Measurements from ENCODE around the gene NEAT1. TPM values are rescaled to one million over a fixed set of nuclear protein-coding genes. Genes with fewer than 3 reads are reported as not detected.

The NEAT1 gene
- total RNA-seq, 1 donor from 2014 or later, result 172 TPM

DNA sequence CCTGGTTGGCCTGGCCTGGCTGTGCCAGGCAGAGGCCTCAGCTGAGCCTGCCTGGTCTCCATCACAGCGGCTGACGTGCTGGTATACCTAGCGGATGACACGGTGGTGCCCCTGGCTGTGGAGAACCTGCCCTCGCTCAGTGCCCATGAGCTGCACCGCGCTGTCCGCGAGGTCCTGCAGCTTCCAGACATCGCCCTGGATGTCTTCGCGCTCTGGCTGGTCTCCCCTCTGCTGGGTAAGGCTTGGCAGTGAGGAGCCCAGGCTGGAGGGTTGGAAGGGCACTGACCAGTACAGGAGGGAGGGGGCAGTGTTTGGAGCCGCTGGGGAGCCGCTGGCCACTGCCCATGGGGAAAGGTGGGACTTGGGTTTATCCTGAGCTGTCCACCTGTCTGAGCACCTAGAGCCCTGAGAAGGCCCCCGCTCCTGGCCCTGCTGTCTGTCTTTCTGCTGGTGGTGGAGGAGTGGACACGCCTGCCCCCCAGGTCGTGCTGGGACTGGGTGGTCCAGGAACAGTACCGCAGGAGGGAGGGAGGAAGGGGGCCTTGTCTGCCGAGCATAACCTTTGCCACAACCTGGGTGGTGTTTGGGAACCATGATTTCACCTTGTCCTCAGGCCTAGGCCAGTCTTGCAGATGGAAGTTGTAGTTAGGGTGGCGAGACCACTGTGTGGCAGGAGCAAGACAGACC is 33.2 kb upstream of the NEAT1 start:
- DNase-seq (ENCODE audit: low read depth), result no peak

DNA sequence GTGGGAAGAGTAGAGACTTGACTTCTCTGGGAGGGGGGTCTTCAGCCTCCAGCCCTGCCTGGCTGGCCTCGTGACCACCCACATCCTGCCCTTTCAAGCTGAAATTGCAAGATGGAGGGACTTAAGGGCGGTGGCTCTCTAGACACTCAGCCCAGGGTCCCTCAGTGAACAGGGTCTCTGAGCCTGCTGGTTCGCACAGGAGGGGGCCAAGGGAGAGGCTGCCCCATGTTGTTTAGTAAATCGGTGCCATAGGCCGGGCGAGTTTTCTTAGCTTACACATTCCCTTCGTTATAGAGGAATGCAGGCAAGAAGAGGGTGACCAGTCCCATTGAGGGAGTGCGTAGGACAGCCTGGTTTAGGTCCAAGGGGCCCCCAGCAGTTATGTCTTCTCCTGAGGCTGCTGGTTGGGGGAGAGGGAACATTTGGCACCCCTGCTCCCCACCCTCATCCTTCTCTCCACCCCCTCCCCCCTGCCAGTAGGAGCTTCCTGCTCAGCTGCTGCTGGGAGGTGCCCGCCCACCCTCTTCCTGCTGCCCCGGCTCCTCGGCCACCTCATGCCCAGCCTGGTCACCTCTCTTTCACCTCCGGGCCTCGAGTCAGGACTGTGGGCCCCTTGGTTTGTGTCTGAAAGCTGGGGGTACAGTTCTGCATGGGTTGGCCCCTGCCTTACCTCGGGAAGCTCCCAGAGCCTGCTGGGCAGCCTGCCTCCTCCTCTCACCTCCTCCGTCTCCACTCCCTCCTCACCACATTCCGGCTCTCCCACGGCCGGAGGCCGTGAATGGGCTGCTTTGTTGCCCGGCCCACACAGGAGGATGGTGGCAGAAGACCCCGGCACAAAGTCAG is 32.3 kb upstream of the NEAT1 start:
- DNase-seq (ENCODE audit: low read depth), result no peak

DNA sequence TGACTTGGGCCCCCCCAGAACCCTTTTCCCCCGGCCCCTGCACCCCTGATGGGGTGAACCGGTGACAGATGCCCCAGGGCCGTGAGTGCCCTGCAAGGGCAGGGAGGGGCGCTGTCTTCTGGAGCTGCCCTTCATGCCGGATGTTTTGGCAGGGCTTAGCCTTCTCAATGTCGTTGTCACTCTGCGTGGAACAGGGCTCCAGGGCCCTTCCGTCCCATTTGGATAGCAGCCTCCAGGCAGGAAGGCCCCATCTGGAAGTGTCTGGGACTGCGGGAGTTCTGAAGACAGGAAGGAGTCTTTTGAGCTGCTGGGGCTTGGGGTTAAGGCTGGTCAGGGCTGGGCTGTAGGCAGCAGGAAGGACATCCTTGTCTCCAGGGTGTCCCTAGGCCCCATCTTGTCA is 31.6 kb upstream of the NEAT1 start:
- peak; percentile 46 for DNase-seq (ENCODE audit: low read depth)

DNA sequence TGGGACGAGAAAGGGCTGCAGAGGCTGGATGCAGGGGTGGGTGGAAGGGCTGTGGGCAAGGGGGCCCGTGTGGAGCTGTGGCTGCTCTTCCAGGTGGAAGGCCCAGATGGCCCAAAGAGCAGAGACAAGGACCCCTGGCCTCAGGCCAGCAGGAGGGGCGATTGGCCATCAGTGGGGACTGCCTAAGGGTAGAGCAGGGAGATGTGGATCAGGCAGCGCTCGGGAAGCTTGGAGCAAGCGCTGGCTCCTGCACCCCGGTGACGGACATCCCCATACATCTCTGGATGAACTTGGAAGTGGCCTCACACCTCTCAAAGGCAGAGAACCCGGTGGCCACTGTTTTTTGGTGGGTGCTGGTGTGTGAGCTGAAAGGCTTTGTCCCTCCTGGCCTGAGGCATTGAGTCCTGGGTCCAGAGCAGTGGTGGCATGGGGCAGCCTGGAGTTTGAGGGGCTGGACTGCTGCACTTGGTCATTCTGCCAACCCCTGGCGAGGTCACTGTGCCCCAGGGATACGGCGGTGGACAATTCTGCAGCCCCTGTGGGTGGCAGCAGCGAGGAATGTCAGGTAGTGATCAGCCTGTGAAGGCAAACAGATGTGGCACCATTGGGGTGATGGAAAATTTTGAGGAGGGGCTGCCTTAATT is 30.3 kb upstream of the NEAT1 start:
- DNase-seq (ENCODE audit: low read depth), result no peak

DNA sequence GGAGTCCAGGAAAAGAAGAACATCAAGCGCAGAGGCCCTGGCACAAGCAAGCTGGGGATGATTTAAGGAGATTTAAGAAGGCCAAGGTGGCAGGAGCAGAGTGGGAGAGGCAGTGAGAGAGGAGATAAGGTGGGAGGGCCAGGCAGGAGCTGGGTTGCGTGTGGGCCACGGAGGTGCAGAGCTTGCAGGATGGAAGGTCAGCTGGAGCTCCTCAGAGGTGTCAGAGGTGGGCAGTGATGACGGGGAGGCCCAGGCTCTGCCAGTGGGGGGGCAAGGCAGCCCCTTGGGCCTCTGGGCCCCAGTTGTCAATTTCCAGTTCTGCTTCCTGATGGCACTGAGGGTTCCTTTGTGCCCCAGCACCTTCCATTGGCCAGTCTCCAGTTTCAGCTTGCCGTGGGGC is 29.7 kb upstream of the NEAT1 start:
- DNase-seq (ENCODE audit: low read depth), result no peak

DNA sequence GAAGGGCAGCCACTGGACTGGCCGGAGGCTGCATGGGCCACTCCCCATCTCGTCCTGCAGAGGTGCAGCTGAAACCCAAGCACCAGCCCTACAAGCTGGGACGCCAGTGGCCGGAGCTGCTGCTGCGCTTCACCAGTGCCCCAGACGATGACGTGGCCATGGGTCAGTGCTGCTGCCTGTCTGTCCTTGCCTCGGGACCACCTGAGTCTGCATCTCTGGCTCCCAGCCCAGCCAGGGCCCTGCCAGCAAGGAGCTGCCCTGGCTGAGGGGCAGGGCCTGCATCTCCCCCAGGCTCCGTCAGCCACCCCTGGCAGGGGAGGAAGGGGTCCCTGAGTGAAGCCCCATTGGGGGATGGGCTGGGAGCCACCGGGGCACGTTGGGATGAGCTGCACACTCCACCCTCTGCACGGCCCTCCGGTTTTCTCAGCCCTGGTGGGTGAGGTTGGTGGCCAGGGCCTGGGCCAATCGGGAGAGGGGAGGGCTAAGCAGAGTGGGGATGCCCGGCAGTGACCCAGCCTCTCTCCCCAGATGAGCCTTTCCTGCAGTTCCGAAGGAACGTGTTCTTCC is 29.0 kb upstream of the NEAT1 start:
- no peak for DNase-seq (ENCODE audit: low read depth)

DNA sequence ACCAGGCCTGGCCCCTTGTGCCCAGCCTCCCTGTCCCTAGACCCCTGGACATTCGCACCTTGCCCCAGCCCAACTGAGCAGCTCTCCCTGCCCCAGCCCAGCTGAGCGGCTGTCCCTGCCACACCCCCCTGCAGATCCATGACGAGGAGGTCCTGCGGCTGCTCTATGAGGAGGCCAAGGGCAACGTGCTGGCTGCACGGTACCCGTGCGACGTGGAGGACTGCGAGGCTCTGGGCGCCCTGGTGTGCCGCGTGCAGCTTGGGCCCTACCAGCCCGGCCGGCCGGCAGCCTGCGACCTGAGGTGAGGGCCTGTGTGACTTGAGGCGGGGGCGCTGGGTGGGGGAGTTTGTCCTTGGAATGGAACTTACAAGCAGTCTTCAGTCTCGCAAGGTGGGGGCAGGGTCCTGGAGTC is 28.5 kb upstream of the NEAT1 start:
- DNase-seq (ENCODE audit: low read depth), result no peak

DNA sequence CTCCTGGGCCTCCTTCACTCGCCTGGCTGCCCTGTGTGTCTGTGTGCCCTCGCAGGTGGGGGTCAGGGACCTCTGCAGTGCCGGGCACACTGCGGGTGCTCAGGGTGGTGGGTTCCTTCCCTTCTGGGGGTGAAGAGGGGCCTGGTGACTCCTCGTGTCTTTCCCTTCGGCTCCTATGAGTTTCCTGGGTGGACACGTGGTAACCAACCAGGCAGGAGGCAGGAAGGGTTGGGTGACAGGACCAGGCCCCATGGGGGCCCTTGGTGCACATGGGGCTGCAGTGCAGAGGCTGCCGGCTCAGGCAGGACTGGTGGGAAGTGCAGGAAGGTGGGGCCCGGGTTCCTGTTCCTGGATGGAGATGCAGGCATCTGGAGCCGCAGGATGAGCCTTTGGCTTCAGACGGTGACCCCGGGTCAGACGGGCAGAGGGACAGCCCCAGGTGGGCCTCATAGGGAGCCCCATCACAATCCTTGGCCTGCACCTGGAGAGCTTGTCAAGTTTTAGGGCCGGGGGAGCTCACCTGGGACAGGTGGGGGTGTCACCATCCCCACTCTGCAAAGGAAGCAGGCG is 26.6 kb upstream of the NEAT1 start:
- DNase-seq (ENCODE audit: low read depth), result no peak

DNA sequence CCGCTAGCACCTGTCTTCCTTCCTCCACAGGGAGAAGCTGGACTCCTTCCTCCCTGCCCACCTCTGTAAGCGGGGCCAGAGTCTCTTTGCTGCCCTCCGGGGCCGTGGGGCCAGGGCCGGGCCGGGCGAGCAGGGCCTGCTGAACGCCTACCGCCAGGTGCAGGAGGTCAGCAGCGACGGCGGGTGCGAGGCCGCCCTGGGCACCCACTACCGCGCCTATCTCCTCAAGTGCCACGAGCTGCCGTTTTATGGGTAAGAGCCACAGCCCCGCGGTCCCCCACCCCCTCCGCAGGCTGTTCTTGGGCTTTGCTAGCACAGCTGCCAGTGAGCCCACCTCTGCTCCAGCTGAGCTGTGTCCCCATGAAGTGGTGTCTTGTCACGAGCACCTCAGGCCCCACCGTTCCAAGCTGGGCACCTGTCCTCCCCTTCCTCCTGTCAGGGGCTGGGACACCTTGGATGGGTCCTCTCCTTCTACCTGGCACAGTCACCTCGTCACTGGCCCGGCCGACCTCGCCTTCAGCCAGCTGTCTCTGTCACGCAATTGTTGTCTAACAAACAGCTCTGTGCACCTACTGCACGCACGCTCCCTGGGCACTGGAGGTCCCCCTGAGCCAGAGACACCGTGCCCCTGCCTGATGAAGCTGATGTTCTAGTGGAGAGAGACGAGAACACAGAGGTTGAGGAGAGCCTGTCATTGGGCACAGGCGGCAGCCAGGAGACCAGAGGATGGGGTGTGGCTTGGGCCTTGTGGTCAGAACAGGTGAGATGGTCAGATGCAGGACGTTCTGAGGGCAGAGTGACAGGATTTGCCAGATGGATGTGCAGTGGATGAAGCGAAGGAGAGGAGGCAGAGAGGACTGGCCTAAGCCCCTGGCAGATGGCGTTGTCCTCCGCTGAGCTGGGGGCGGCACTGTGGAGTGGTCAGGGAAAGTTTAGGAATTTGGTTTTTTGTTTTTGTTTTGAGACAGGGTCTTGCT is 25.5 kb upstream of the NEAT1 start:
- DNase-seq (ENCODE audit: low read depth), result peak; percentile 53

DNA sequence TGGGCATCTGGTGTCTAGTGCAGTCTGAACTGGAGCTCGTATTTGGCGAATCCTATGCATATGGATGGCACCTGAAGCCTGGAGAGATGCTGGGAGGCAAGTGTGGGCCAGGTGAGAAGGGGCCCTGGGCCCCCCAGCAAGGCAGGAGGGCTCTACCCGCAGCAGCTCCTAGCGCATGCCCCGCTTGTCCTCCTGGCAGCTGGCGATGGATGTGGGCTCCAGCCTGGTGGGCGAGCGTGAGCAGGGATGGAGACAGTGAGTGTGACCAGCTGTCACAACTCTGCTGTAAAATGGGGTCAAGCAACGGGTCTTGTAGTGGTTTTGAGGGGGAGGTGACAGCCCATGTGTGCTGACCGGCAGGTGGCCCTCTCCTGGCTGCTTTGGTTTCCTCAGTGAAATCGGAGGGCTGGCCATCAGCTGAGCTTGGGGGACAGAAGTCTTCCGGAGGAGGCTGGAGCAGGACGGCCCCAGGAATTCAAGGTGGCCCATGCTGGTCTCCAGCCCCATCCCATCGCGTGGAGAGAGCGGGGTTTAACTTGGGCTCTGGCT is 24.2 kb upstream of the NEAT1 start:
- DNase-seq (ENCODE audit: low read depth), result no peak

DNA sequence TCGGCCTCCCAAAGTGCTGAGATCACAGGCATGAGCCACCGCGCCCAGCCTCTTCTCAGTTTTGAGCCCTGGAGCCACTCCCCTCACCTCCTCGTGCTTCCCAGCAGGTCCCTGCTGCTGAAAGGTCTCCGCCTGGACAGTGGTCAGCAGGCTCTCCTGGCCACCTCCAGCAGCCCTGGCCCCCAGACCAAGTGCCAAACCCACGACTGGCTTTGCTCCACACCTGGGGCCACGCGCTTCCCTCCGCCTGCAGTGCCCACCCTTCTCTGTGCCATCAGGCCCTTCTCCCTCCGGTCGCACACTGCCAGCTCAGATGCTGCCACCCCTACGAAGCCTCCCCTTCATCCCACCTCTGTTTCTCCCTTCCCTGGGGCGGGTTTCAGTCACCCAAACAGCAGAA is 23.3 kb upstream of the NEAT1 start:
- DNase-seq (ENCODE audit: low read depth), result no peak

DNA sequence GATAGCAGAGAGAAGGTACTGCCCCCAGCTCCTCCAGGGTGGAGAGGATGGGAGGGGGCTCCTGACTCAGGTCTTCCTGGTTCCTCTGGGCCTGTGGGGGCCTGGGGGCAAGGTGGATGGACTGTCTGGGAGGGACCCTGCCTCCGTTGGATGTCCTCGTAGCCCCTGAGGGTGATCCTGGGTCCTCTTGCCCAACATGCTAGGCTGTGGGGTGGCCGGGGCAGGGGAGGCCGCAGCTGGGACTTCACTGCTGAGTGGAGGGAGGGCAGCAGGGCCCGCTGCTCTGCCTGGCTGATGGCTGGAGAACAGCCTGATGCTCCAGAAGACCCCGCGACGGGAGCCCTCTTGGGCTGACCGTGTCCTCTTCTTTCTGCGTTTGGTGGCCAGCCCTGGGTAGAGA is 22.8 kb upstream of the NEAT1 start:
- no peak for DNase-seq (ENCODE audit: low read depth)

DNA sequence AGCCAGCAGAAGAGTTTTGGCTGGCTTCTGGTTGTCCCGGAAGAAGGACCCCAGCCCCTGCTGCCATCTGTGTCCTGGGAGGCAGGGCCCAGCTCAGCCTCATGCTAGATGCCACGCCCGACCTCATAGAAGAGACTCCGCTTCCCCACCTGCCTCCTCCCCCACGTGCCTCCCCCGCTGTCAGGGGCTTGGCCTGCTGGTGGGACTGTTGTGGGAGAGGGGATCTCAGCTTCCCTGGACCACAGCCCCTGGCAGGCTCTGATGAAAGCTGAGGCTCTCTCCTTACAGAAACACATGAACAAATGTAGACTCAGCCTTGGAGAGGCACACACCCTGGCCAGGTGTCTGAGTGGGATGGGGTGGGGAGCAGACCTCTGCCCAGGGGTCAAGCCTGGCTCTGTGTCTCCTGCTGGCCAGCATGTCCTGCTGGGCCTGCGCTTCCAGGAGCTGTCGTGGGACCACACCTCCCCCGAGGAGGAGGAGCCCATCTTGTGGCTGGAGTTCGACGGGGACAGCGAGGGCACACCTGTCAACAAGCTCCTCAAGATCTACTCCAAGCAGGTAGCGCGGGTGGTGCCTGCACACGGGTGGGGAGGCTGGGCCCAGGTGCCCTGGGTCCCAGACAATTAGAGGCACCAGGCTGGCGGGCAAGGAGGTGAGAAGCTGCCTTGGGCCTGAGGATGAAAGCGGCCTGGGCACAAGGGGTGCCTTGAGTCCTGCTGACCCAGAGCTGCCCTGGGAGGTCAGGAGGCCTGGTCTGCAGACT is 22.1 kb upstream of the NEAT1 start:
- DNase-seq (ENCODE audit: low read depth), result no peak

DNA sequence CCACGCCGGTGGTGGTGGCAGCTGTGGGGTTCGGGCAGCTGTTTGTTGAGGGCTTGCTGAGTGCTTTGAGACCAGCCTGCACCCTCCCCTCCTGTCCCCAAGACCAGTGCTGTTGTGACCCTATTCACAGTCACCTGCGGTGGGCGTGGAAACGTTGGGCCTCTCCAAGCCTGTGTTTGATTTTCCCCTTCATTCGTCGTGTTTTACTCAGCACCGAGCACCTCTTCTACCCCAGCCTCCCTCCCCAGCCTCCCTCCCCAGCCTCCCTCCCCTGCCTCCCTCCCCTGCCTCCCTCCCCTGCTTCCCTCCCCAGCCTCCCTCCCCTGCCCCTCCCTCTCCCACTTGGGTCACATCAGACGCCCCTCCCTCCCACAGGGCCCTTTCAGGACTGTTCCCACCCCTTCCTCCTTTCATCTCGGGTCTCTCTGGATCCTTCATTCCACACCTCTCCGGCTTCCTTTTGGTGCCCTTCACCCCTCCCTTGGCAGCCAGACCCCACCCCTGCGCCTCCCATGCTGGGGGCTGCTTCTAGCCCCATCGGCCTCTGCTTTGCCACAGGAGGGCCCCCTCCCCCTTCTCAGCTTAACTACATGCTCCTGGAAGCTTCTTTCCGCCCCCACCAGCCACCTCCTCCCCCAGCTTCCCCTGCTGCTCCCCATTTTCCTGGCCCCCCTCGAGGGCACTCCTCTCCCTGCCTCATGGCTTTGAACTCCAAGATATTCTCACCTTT is 21.4 kb upstream of the NEAT1 start:
- DNase-seq (ENCODE audit: low read depth), result no peak

DNA sequence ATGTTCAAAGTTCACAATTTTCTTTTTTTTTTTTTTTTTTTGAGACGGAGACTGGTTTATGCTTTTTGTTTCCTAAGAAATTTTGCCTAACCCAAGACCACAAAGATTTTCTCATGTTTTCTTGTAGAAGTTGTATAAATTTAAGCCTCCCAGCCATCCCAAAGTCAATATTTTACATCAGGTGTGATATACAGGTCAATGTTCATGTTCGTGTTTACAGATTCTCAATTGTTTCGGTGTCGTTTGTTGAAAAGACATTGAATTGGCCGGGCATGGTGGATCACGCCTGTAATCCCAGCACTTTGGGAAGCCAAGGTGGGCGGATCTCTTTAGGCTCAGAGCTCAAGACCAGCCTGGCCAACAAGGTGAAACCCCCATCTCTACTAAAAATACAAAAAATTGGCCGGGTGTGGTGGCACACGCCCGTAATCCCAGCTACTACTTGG is 20.8 kb upstream of the NEAT1 start:
- no peak for DNase-seq (ENCODE audit: low read depth)

DNA sequence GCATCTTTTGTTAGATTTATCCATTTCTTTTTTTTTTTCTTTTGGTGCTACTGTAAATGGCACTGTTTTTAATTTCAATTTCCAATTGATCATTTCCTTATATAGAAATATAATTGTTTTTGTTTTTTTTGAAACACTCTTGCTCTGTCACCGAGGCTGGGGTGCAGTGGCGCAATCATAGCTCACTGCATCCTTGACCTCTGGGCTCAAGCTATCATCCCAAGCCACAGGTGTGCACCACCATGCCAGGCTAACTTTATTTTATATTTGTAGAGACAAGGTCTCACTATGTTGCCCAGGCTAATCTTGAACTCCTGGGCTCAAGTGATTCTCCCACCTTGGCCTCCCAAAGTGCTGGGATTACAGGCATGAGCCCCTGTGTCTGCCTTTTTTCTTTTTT is 19.8 kb upstream of the NEAT1 start:
- DNase-seq (ENCODE audit: low read depth), result no peak

DNA sequence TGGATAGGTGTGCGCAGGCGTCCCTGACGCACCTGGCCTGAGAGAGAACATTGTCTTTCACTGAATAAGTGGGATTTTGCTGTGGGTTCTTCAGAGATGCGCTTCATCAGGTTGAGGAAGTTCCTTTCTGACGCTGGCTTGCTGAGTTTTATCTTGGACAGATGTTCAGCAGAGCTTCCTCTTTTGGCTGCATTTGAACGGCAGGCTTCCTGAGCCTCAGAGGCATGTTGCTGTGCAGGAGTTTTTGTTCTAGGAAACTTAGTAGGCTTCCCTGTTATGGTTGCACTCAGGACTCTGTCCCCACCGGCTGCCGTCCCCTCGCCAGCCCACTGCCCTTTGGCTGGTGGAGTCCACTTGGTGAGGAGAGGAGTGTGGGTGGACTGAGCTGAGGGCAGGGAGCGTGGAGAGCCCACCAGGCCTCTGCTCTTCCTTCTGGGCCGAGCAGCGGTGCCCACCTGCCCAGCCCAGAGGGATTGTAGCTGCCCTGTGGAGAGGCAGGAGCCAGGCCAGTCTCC is 18.9 kb upstream of the NEAT1 start:
- no peak for DNase-seq (ENCODE audit: low read depth)

DNA sequence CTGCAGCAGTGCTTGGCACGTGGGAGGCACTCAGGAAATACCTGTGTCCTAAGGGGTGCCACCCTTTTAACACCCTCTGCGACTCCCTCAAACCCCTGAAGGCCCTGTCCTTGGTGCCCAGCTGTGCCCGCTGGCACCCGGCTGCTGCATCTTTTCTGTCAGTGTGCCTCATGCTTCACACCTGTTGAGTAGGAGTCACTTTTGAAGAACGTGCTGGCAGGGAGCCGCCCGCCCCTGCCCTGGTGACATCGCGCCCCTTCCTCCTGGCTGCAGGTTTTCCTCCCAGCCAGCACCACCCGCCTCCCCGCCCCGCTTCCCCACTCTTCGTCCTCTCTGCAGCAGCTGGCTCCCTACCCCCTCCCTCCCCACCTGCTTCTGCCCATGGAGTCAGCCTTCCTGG is 18.4 kb upstream of the NEAT1 start:
- DNase-seq (ENCODE audit: low read depth), result peak; percentile 22
